ENCODE results near the gene AAR2. TPM values are rescaled to one million over a fixed set of nuclear protein-coding genes. Genes with fewer than 3 reads are reported as not detected.

The AAR2 gene
- total RNA-seq, 1 donor from 2014 or later: 36.2 TPM

Other genes with a start within 250 kb of the AAR2 start
- 8.3 and 8.8 TPM in 2 replicates for gene EPB41L1, start 81.7 kb upstream of the AAR2 start, total RNA-seq
- gene DLGAP4, start 69.9 kb downstream of the AAR2 start, total RNA-seq: 39.7 and 42.5 TPM in 2 replicates